Omental fat pad (tissue), 4 donors: ENCODE measurements around the gene LMOD2. TPM values are rescaled to one million over a fixed set of nuclear protein-coding genes. Genes with fewer than 3 reads are reported as not detected.

ENCODE experiments used
- ATAC-seq: fragments of 150-250 bp; one replicate; pipeline ENCODE4 v1.9.1; 2016; ENCODE audit warnings: mild to moderate bottlenecking, moderate library complexity; ENCODE audit not compliant: low FRiP score
- DNase-seq: peaks from one replicate; pipeline ENCODE4 v3.0.0-alpha.2; 2019; ENCODE audit warnings: low spot score
- CTCF ChIP-seq, 3 donors: fragments of 450-650 bp; IDR thresholded peaks; one replicate each; pipeline ENCODE4 v1.5.1; 2016 to 2017; ENCODE audit warnings: antibody characterized with exemption in 3 of 3, mild to moderate bottlenecking in 3 of 3, moderate library complexity in 2 of 3
- total RNA-seq, 4 donors: library from RNA; depleted of rRNA; stranded (reverse); fragments of >200 nt; gene quantifications; one replicate each; pipeline ENCODE4 v1.1.0, GENCODE V29; 2016

Gene LMOD2
- total RNA-seq, 4 donors from 2014 or later, result not detected

- DNase-seq, result no peak
- no peak for TF ChIP-seq CTCF (IDR thresholded peaks at IDR 0.05)
- no peak for ATAC-seq
Measured at GRCh38 chr7:123689250-123689649, 33.6 kb downstream of the LMOD2 start.

GRCh38 chr7:123690550-123690949 is 34.9 kb downstream of the LMOD2 start:
- ATAC-seq, result no peak
- TF ChIP-seq CTCF (IDR thresholded peaks at IDR 0.05), result no peak
- DNase-seq, result no peak

- no peak for ATAC-seq
- DNase-seq, result no peak
- TF ChIP-seq CTCF (IDR thresholded peaks at IDR 0.05), result no peak
Measured at GRCh38 chr7:123692471-123692877, 36.8 kb downstream of the LMOD2 start.

- no peak for ATAC-seq
- DNase-seq, result no peak
- TF ChIP-seq CTCF (IDR thresholded peaks at IDR 0.05), result no peak
Measured at GRCh38 chr7:123695944-123696677, 40.4 kb downstream of the LMOD2 start.

- no peak for TF ChIP-seq CTCF (IDR thresholded peaks at IDR 0.05)
- ATAC-seq (no peak), DNase-seq (no peak)
Measured at GRCh38 chr7:123705211-123705901, 49.7 kb downstream of the LMOD2 start.

GRCh38 chr7:123709525-123709924 is 53.9 kb downstream of the LMOD2 start:
- ATAC-seq, result no peak
- TF ChIP-seq CTCF (IDR thresholded peaks at IDR 0.05), result no peak
- no peak for DNase-seq

GRCh38 chr7:123710683-123711082 is 55.0 kb downstream of the LMOD2 start:
- ATAC-seq (no peak), DNase-seq (no peak)
- no peak for TF ChIP-seq CTCF (IDR thresholded peaks at IDR 0.05)
